WTC11 (cell line): ENCODE results near the gene CD247.

Experiments
- HMGA2 ChIP-seq: fragments of 250-450 bp; sonication (Bioruptor Pico); IDR thresholded peaks from 2 replicates; pipeline ENCODE4 v1.4.0; 2021; ENCODE audit warnings: mild to moderate bottlenecking, moderate library complexity
- IRF2 ChIP-seq: sonication (generic); formaldehyde crosslinking; IDR thresholded peaks from 2 replicates; pipeline ENCODE4 v1.8.0; 2022; ENCODE audit warnings: low read depth, missing genetic modification reagents, borderline replicate concordance
- JUN ChIP-seq: sonication (generic); formaldehyde crosslinking; IDR thresholded peaks from 2 replicates; pipeline ENCODE4 v1.8.0; 2023; ENCODE audit warnings: mild to moderate bottlenecking, missing genetic modification reagents
- TP53 ChIP-seq: sonication (generic); formaldehyde crosslinking; IDR thresholded peaks from 2 replicates; pipeline ENCODE4 v1.8.1; 2023; ENCODE audit warnings: mild to moderate bottlenecking, missing genetic modification reagents
- TF ChIP-seq, protein P1 (sequence below): sonication (generic); formaldehyde crosslinking; IDR thresholded peaks from 2 replicates; pipeline ENCODE4 v1.8.1; 2022; ENCODE audit warnings: mild to moderate bottlenecking, missing genetic modification reagents, moderate library complexity, borderline replicate concordance
- TF ChIP-seq, protein P2 (sequence below): fragments of 200-600 bp; IDR thresholded peaks from 2 replicates; pipeline ENCODE4 v1.8.0; 2022; ENCODE audit warnings: antibody characterized with exemption
- TF ChIP-seq, protein P3 (sequence below): sonication (generic); formaldehyde crosslinking; conservative IDR thresholded peaks from 2 replicates; pipeline ENCODE4 v1.8.1; 2022; ENCODE audit warnings: mild to moderate bottlenecking, missing genetic modification reagents

DNA sequence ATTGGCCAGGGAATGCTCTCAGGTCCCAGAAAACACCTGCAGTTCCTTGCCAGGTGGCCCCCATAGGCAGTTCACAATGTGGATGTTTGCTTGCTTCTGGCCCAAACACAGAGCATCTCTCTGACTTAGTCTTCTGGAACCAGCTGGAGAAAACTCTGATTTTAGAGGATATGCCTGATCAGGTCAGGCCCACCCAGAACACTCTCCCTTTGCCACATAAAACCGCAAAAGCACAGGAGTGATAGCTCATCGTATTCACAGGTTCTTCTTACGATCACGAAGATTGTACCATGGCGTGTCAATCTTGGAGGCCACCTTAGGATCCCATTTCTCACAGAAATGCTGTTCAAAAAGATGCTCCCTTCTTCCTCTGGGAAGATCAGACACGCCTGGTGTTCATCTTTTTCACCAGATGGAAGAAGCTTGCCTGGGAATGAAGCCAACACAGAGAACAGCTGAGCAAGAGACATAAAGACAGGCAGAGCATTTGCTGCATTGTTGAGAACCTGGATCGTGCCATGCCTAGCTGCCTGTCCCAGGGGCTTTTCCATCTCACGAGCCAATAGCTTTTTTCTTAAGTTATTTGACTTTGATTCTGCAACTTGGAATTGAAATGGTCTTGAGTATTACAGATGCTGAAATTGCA, 11.6 kb upstream of the CD247 start:
- TF ChIP-seq, protein P1, sequence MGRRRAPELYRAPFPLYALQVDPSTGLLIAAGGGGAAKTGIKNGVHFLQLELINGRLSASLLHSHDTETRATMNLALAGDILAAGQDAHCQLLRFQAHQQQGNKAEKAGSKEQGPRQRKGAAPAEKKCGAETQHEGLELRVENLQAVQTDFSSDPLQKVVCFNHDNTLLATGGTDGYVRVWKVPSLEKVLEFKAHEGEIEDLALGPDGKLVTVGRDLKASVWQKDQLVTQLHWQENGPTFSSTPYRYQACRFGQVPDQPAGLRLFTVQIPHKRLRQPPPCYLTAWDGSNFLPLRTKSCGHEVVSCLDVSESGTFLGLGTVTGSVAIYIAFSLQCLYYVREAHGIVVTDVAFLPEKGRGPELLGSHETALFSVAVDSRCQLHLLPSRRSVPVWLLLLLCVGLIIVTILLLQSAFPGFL (CRISPR knock-in tag), result no peak
- TF ChIP-seq, protein P2, sequence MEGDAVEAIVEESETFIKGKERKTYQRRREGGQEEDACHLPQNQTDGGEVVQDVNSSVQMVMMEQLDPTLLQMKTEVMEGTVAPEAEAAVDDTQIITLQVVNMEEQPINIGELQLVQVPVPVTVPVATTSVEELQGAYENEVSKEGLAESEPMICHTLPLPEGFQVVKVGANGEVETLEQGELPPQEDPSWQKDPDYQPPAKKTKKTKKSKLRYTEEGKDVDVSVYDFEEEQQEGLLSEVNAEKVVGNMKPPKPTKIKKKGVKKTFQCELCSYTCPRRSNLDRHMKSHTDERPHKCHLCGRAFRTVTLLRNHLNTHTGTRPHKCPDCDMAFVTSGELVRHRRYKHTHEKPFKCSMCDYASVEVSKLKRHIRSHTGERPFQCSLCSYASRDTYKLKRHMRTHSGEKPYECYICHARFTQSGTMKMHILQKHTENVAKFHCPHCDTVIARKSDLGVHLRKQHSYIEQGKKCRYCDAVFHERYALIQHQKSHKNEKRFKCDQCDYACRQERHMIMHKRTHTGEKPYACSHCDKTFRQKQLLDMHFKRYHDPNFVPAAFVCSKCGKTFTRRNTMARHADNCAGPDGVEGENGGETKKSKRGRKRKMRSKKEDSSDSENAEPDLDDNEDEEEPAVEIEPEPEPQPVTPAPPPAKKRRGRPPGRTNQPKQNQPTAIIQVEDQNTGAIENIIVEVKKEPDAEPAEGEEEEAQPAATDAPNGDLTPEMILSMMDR, result no peak
- TF ChIP-seq TP53 (CRISPR knock-in tag) (no peak), IRF2 (CRISPR knock-in tag) (no peak), JUN (CRISPR knock-in tag) (no peak), HMGA2 (CRISPR knock-in tag) (no peak)
- TF ChIP-seq, protein P3, sequence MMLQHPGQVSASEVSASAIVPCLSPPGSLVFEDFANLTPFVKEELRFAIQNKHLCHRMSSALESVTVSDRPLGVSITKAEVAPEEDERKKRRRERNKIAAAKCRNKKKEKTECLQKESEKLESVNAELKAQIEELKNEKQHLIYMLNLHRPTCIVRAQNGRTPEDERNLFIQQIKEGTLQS, result no peak
